Activated CD4-positive, alpha-beta memory T cell treated with anti-CD3 and anti-CD28 coated beads for 36 hours (primary cell): ENCODE data around the gene LHFPL3. TPM values are rescaled to one million over a fixed set of nuclear protein-coding genes. Genes with fewer than 3 reads are reported as not detected.

Experiments
- CTCF ChIA-PET: fragments of 350-600 bp; sonication (Branson Sonifier 250); formaldehyde crosslinking; loops from one replicate; lab custom pipeline; 2021; ENCODE audit warnings: antibody characterized with exemption, inconsistent platforms; lab: Charles Lee
- POLR2A ChIA-PET: fragments of 350-600 bp; sonication (Branson Sonifier 250); formaldehyde crosslinking; loops from one replicate; lab custom pipeline; 2021; ENCODE audit warnings: antibody characterized with exemption; lab: Charles Lee
- DNase-seq: peaks from one replicate; pipeline ENCODE4 v3.0.0-alpha.2; 2020
- H3K27ac Mint-ChIP-seq: one replicate; pipeline ENCODE4 v1.8.0; 2021; ENCODE audit warnings: mixed read lengths
- H3K27me3 Mint-ChIP-seq: one replicate; pipeline ENCODE4 v1.8.0; 2021; ENCODE audit warnings: mixed read lengths
- H3K36me3 Mint-ChIP-seq: one replicate; pipeline ENCODE4 v1.8.0; 2021; ENCODE audit warnings: mixed read lengths
- H3K4me1 Mint-ChIP-seq: one replicate; pipeline ENCODE4 v1.8.0; 2021; ENCODE audit warnings: low read depth, mixed read lengths
- H3K4me3 Mint-ChIP-seq: one replicate; pipeline ENCODE4 v1.8.0; 2021; ENCODE audit warnings: mild to moderate bottlenecking, mixed read lengths
- H3K9me3 Mint-ChIP-seq: one replicate; pipeline ENCODE4 v1.8.0; 2021; ENCODE audit warnings: mixed read lengths
- intact Hi-C: fragments of 100-400 bp; cut with micrococcal nuclease; formaldehyde crosslinking; loops from one replicate; pipeline ENCODE4 v1.15.1; 2023
- total RNA-seq, 2 experiments: library from RNA; stranded (reverse); gene quantifications; one replicate each; pipeline ENCODE4 v1.2.3, GENCODE V29; 2021

The LHFPL3 gene
- total RNA-seq, 2 experiments from 2014 or later, result not detected

GRCh38 chr7:104386943-104387342, 58.5 kb downstream of the LHFPL3 start:
- H3K9me3 Mint-ChIP-seq, result peaks cover 18% of the 10 kb centered on the region
- CTCF ChIA-PET, result no interaction called here
- H3K4me3 Mint-ChIP-seq, result no peak overlapping the region
- H3K27me3 Mint-ChIP-seq, result no peaks in the 10 kb centered on the region
- no peaks in the 10 kb centered on the region for H3K4me1 Mint-ChIP-seq
- H3K36me3 Mint-ChIP-seq, result no peaks in the 10 kb centered on the region
- H3K27ac Mint-ChIP-seq, result no peak overlapping the region
- POLR2A ChIA-PET, result no interaction called here
- intact Hi-C loops, result no loop called here
- DNase-seq, result no peak

DNA sequence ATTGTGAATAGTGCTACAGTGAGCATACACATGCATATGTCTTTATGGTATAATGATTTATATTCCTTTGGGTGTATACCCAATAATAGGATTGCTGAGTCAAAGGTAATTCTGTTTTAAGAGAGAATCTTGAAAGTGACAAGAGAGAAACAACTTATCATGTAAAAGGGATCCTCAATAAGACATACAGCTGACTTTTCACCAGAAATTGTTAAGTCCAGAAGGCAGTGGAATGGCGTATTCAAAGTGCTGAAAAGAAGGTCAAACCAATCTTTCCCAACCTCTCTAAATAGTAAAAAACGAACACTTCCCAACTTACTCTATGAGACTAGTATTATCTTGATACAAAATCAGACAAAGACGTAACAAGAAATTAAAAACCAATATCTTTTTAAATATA, 59.8 kb downstream of the LHFPL3 start:
- intact Hi-C loops, result no loop called here
- CTCF ChIA-PET, result no interaction called here

DNA sequence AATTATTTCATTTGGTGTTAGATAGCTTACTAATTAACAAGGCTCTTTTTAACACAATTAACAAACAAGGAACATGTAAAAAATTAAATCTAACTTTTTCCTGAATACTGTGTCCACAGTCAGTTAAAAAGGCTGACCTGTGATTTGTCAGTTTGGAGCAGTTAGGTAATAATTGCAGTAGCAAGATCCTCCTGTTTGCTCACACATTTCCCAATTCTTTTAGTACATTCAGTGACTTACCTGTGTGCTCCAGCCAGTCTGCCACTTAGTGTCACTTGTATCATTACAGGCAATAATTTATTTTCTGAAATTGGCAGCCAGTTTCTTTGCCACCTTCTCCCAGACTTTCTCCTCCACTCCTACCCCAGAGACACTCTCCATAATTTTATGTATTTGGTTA, 66.8 kb downstream of the LHFPL3 start:
- no peaks in the 10 kb centered on the region for H3K9me3 Mint-ChIP-seq
- H3K27me3 Mint-ChIP-seq, result peaks cover 4% of the 10 kb centered on the region
- H3K4me1 Mint-ChIP-seq, result no peaks in the 10 kb centered on the region
- ChIA-PET POLR2A (no interaction called here), CTCF (no interaction called here)
- DNase-seq, result no peak
- H3K4me3 Mint-ChIP-seq, result no peak overlapping the region
- no peak overlapping the region for H3K27ac Mint-ChIP-seq
- no peaks in the 10 kb centered on the region for H3K36me3 Mint-ChIP-seq
- intact Hi-C loops, result no loop called here

More for the DNA sequence above, 59.8 kb downstream of the LHFPL3 start:
- H3K4me1 Mint-ChIP-seq, result no peaks in the 10 kb centered on the region
- POLR2A ChIA-PET, result no interaction called here
- no peaks in the 10 kb centered on the region for H3K36me3 Mint-ChIP-seq
- H3K4me3 Mint-ChIP-seq, result no peak overlapping the region
- no peak for DNase-seq
- H3K27me3 Mint-ChIP-seq, result no peaks in the 10 kb centered on the region
- peaks cover 18% of the 10 kb centered on the region for H3K9me3 Mint-ChIP-seq
- no peak overlapping the region for H3K27ac Mint-ChIP-seq

DNA sequence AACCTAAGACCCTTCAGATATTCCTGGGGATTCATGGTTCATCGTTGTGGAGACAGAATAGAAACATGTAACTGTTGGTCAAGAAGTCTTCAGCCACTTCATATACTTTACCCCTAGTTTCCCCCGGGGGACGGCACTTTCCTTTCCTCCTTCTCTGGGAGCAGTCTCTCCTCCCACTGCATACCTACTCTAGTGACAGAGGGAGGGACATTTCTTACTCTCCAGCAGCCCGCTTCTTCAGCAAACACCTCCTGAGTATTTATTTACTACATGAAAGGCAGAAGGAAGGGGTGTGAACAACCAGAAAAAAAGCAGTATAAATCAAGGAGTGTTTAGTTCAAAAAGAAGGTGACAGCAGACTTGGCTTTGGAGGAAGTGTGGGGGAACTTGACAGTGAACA, 69.0 kb downstream of the LHFPL3 start:
- intact Hi-C loops, result no loop called here
- ChIA-PET POLR2A (no interaction called here), CTCF (no interaction called here)
- Mint-ChIP-seq H3K36me3 (no peaks in the 10 kb centered on the region), H3K27me3 (peaks cover 4% of the 10 kb centered on the region), H3K4me1 (no peaks in the 10 kb centered on the region), H3K4me3 (no peak overlapping the region), H3K9me3 (no peaks in the 10 kb centered on the region), H3K27ac (no peak overlapping the region)
- DNase-seq, result no peak

GRCh38 chr7:104408371-104408770, 80.0 kb downstream of the LHFPL3 start:
- Mint-ChIP-seq H3K4me3 (no peak overlapping the region), H3K27ac (no peak overlapping the region), H3K36me3 (no peaks in the 10 kb centered on the region), H3K4me1 (no peaks in the 10 kb centered on the region), H3K9me3 (no peaks in the 10 kb centered on the region), H3K27me3 (no peaks in the 10 kb centered on the region)
- intact Hi-C loops, result no loop called here
- CTCF ChIA-PET, result no interaction called here
- no peak for DNase-seq
- POLR2A ChIA-PET, result no interaction called here

DNA sequence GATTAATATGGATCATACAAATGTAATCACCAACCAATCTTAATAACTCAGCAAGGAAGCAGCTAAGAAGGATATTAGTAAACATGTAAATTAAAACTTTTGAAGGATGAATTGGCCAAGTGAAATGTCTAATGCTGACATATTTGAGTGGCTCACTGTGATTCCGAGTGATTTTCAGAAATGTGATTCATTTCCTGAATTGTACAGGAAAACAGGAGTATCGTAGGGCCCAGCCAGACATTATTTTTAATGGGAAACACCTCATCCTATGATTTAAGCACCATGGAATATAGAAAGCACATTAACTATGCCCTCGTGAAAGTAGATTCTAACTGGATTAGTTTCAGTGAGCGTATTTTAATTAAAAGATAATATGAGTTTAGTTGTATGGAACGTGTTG, 82.3 kb downstream of the LHFPL3 start:
- Mint-ChIP-seq H3K27ac (no peak overlapping the region), H3K4me1 (no peaks in the 10 kb centered on the region), H3K9me3 (no peaks in the 10 kb centered on the region), H3K36me3 (no peaks in the 10 kb centered on the region), H3K4me3 (no peak overlapping the region), H3K27me3 (no peaks in the 10 kb centered on the region)
- intact Hi-C loops, result no loop called here
- ChIA-PET POLR2A (no interaction called here), CTCF (no interaction called here)
- no peak for DNase-seq

GRCh38 chr7:104412911-104413310, 84.5 kb downstream of the LHFPL3 start:
- Mint-ChIP-seq H3K4me3 (no peak overlapping the region), H3K9me3 (no peaks in the 10 kb centered on the region), H3K27ac (no peak overlapping the region), H3K27me3 (no peaks in the 10 kb centered on the region), H3K36me3 (no peaks in the 10 kb centered on the region), H3K4me1 (no peaks in the 10 kb centered on the region)
- ChIA-PET CTCF (no interaction called here), POLR2A (no interaction called here)
- DNase-seq, result no peak
- intact Hi-C loops, result no loop called here

- Mint-ChIP-seq H3K36me3 (no peaks in the 10 kb centered on the region), H3K4me3 (no peak overlapping the region), H3K27ac (no peak overlapping the region), H3K4me1 (no peaks in the 10 kb centered on the region), H3K9me3 (no peaks in the 10 kb centered on the region), H3K27me3 (no peaks in the 10 kb centered on the region)
- intact Hi-C loops, result no loop called here
- no peak for DNase-seq
- ChIA-PET CTCF (no interaction called here), POLR2A (interaction anchor here (0.5 kb wide), 1 partner anchor 1584 kb away, joined by 3 read pairs; no protein-coding TSS in a partner anchor)
These were observed 85.8 kb downstream of the LHFPL3 start for GRCh38 chr7:104414216-104414615.

GRCh38 chr7:104415700-104416099, 87.3 kb downstream of the LHFPL3 start:
- POLR2A ChIA-PET, result no interaction called here
- Mint-ChIP-seq H3K27ac (no peak overlapping the region), H3K36me3 (no peaks in the 10 kb centered on the region), H3K4me3 (no peak overlapping the region), H3K9me3 (no peaks in the 10 kb centered on the region), H3K27me3 (no peaks in the 10 kb centered on the region), H3K4me1 (no peaks in the 10 kb centered on the region)
- intact Hi-C loops, result no loop called here
- no peak for DNase-seq
- CTCF ChIA-PET, result no interaction called here

DNA sequence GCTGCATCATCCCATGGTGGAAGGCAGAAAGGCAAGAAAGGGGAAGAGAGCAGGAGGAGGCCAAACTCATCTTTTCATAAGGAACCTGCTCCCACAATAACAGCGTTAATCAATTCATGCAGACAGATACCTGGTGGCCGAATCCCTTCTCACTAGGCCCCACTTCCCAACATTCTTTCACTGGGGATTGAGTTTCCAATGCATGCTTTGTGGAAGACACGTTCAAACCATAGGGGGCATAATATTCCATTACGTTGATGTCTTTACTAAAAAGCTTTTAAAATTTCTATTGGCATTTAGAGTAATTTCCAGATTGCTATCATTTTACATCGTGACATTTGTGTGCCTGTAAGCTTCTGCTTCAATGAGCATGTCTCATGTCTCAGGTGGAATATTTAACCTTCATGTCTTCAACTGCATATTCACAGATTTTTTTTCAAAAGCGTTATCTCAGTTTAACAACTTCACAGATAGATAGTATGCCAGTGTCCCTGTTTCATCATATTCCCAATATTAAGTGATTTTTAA, 88.5 kb downstream of the LHFPL3 start:
- Mint-ChIP-seq H3K36me3 (no peaks in the 10 kb centered on the region), H3K4me3 (no peak overlapping the region), H3K27ac (no peak overlapping the region), H3K27me3 (no peaks in the 10 kb centered on the region), H3K9me3 (no peaks in the 10 kb centered on the region), H3K4me1 (no peaks in the 10 kb centered on the region)
- CTCF ChIA-PET, result no interaction called here
- DNase-seq, result no peak
- intact Hi-C loops, result no loop called here
- POLR2A ChIA-PET, result no interaction called here

GRCh38 chr7:104431930-104432329, 103.5 kb downstream of the LHFPL3 start:
- H3K4me3 Mint-ChIP-seq, result no peak overlapping the region

DNA sequence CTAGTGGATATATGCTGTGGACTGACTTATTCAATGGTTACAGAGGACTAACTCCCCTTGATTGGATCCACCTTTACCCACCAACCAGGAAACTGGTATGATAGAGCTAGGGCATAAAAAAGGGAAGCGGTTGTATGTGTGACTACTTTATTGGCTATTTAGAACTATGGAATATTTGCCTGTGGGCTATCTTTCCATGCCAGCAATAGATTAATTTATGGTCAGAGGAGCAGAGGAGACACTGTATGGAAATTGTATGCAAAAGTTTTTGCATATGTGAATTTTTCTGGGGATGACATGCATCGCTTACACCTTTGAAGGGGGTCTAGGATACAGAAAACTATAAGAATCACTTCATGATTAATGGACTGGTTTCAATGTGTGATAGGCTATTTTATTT, 105.7 kb downstream of the LHFPL3 start:
- H3K36me3 Mint-ChIP-seq, result no peaks in the 10 kb centered on the region
- no peak overlapping the region for H3K4me3 Mint-ChIP-seq
- POLR2A ChIA-PET, result no interaction called here
- H3K4me1 Mint-ChIP-seq, result no peaks in the 10 kb centered on the region
- H3K27ac Mint-ChIP-seq, result no peak overlapping the region
- peaks cover 4% of the 10 kb centered on the region for H3K27me3 Mint-ChIP-seq
- CTCF ChIA-PET, result no interaction called here
- no peak for DNase-seq
- intact Hi-C loops, result no loop called here
- H3K9me3 Mint-ChIP-seq, result no peaks in the 10 kb centered on the region

More at GRCh38 chr7:104431930-104432329, 103.5 kb downstream of the LHFPL3 start:
- no peak overlapping the region for H3K27ac Mint-ChIP-seq
- H3K4me1 Mint-ChIP-seq, result no peaks in the 10 kb centered on the region
- POLR2A ChIA-PET, result no interaction called here
- CTCF ChIA-PET, result no interaction called here
- H3K9me3 Mint-ChIP-seq, result no peaks in the 10 kb centered on the region
- H3K27me3 Mint-ChIP-seq, result peaks cover 4% of the 10 kb centered on the region
- no peaks in the 10 kb centered on the region for H3K36me3 Mint-ChIP-seq
- intact Hi-C loops, result no loop called here
- DNase-seq, result no peak

DNA sequence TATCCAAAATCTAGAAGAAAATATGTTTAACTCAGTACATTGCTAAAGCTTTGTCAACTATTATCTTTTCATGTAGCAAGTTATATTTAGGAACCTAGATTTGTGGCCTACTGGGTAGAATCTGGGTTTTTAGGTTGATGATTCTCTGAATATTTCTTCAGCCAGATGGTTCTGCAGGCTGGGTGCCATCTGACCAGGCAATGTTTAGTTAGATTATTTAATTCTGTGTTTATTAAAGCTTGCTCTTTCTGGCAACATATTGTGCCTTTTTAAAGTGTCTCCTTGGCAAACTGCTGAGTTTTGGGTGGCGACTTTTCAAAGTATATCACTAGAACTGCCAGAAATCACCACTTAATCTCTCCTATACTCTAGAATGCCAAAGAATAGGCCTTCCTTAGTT, 114.1 kb downstream of the LHFPL3 start:
- Mint-ChIP-seq H3K36me3 (no peaks in the 10 kb centered on the region), H3K27me3 (peaks cover under 1% of the 10 kb centered on the region), H3K27ac (no peak overlapping the region), H3K4me3 (no peak overlapping the region), H3K4me1 (no peaks in the 10 kb centered on the region), H3K9me3 (no peaks in the 10 kb centered on the region)
- no peak for DNase-seq
- intact Hi-C loops, result no loop called here
- ChIA-PET POLR2A (no interaction called here), CTCF (no interaction called here)
